Kidney (tissue), 14 donors: Measurements from ENCODE around the gene FAM229A. TPM values are rescaled to one million over a fixed set of nuclear protein-coding genes. Genes with fewer than 3 reads are reported as not detected.

Experiments
- DNase-seq, 5 donors: peaks; one replicate each; pipeline ENCODE4 v3.0.0-alpha.2; 2013 to 2020
- FAIRE-seq: peaks from 2 replicates; lab custom pipeline; 2012; peaks lifted over from hg19 to GRCh38; lab: Jason Lieb, UNC
- H3K27ac ChIP-seq, 2 donors: one replicate each; pipeline ENCODE4 v1.7.0; 2013; ENCODE audit warnings: low read depth in 2 of 2, low read length in 2 of 2, inconsistent platforms in 1 of 2
- H3K27me3 ChIP-seq: one replicate; pipeline ENCODE4 v1.7.1; 2013; ENCODE audit warnings: low read length, inconsistent platforms; ENCODE audit not compliant: control insufficient read depth, insufficient read depth
- H3K36me3 ChIP-seq, 3 donors: one replicate each; pipeline versions ENCODE4 v1.7.0 to v1.7.1; 2013; ENCODE audit warnings: low read length in 3 of 3, control low read depth in 1 of 3, inconsistent platforms in 1 of 3; ENCODE audit not compliant: insufficient read depth in 3 of 3, control insufficient read depth in 2 of 3
- H3K4me1 ChIP-seq, 3 donors: one replicate each; pipeline versions ENCODE4 v1.7.0 to v1.7.1; 2013; ENCODE audit warnings: low read length in 3 of 3, inconsistent platforms in 1 of 3, low read depth in 1 of 3; ENCODE audit not compliant: control insufficient read depth in 2 of 3, insufficient read depth in 2 of 3
- H3K4me3 ChIP-seq, 3 donors: one replicate each; pipeline versions ENCODE4 v1.7.0 to v1.8.1; 2013; ENCODE audit warnings: low read length in 3 of 3, control low read depth in 1 of 3, inconsistent platforms in 1 of 3
- H3K9ac ChIP-seq, 3 donors: one replicate each; pipeline versions ENCODE4 v1.7.0 to v1.7.1; 2013; ENCODE audit warnings: low read length in 3 of 3, control low read depth in 1 of 3, inconsistent platforms in 1 of 3
- H3K9me3 ChIP-seq, 3 donors: one replicate each; pipeline versions ENCODE4 v1.7.0 to v1.7.1; 2013; ENCODE audit warnings: low read length in 3 of 3, control low read depth in 1 of 3, inconsistent platforms in 1 of 3; ENCODE audit not compliant: control insufficient read depth in 2 of 3, insufficient read depth in 1 of 3
- intact Hi-C: fragments of 100-400 bp; cut with DNase I; formaldehyde crosslinking; loops from one replicate; pipeline ENCODE4 v1.11.1; 2022
- polyA plus RNA-seq: library from polyadenylated mRNA; stranded (reverse); fragments of 350-450 nt; fragmentation: Illumina TruSeq; extraction: RNeasy Lipid Tissue Mini Kit (QIAGEN cat#74804); gene quantifications from one replicate; pipeline ENCODE4 v1.2.3, GENCODE V29; 2014; ENCODE audit warnings: low read depth, low replicate concordance; ENCODE audit not compliant: insufficient read depth
- total RNA-seq: library from RNA; stranded (reverse); fragmentation: NEBNext Ultra II Directional; extraction: Animal tissue kit (Norgen Biotek cat#: 25700); gene quantifications from one replicate; pipeline ENCODE4 v1.2.1, GENCODE V29; 2021
- TF ChIP-seq, protein P1 (sequence below): IDR thresholded peaks from 3 replicates; pipeline ENCODE4 v1.5.1; 2012; ENCODE audit warnings: mild to moderate bottlenecking, moderate library complexity, borderline replicate concordance; ENCODE audit not compliant: insufficient read depth; ENCODE audit errors: extremely low read depth
- donor health status: control.
- donor health status: control.
- donor health status: control.
- donor health status: control.
- donor health status: control.
- donor health status: DM: yes; HTN: yes; CAD: no.
- donor health status: Normal renal cell carcinoma (clear cell type).

Gene FAM229A
- total and polyA plus RNA-seq, 2 donors from 2014 or later, result 6.4 to 9.7 TPM

DNA sequence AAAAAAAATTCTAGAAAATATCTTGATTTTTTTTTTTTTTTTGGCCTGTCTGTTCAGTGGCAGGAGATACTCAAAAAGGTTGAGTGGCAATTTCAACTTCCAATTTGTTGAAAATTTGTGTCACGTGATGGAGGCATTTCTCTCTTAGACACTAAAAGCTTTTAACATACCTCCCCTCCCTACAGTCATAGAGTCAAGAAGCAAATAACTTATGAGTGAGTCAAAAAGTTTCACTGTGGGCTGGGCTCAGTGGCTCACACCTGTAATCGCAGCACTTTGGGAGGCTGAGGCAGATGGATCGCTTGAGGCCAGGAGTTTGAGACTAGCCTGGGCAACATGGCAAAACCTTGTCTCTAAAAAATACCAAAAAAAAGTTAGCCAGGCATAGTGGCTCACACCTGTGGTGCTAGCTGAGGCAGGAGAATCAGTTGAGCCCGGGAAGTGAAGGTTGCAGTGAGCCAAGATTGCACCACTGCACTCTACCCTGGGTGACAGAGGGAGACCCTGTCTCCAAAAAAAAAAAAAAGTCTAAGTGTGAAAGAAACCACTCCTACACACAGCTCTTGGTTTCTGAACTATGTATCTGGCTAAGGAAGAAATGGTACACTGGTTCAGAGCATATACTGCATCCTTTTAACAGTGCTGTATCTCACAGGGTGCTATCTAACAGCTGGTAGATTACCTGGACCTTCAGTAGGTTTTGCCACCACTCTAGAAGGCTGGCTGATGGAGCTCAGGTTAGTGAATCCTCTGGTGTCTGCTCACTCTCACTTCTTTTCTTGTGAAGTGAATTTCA is 43.6 kb upstream of the FAM229A start:
- H3K4me1 ChIP-seq, result peaks cover 0 to 2% (median 0%) of the 10 kb centered on the region in 3 donors
- intact Hi-C loops, result no loop called here

DNA sequence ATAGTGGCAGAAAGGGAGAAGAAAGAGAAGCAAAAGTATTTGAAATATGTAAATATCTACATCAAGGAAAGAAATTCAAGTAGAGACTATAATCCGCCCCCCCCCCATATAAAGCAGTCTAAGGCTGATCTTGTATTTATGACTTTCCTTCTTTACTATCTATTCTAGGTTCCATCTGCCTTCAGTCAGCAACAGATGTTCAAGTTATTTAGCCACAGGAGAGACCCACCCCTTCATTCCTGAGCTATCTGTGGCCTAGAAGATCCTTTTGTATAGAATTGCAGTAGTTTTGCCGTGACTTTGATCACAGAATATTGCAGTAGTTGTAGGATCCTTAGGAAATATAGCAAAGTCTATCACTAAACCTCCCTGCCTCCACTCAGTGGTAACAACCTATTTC is 42.7 kb upstream of the FAM229A start:
- no peak for DNase-seq
- Histone ChIP-seq H3K4me1 (peaks cover 0 to 2% (median 0%) of the 10 kb centered on the region in 3 donors), H3K27ac (no peak overlapping the region), H3K36me3 (no peaks in the 10 kb centered on the region), H3K9ac (no peak overlapping the region), H3K9me3 (no peaks in the 10 kb centered on the region), H3K27me3 (no peaks in the 10 kb centered on the region), H3K4me3 (no peak overlapping the region)
- TF ChIP-seq, protein P1, sequence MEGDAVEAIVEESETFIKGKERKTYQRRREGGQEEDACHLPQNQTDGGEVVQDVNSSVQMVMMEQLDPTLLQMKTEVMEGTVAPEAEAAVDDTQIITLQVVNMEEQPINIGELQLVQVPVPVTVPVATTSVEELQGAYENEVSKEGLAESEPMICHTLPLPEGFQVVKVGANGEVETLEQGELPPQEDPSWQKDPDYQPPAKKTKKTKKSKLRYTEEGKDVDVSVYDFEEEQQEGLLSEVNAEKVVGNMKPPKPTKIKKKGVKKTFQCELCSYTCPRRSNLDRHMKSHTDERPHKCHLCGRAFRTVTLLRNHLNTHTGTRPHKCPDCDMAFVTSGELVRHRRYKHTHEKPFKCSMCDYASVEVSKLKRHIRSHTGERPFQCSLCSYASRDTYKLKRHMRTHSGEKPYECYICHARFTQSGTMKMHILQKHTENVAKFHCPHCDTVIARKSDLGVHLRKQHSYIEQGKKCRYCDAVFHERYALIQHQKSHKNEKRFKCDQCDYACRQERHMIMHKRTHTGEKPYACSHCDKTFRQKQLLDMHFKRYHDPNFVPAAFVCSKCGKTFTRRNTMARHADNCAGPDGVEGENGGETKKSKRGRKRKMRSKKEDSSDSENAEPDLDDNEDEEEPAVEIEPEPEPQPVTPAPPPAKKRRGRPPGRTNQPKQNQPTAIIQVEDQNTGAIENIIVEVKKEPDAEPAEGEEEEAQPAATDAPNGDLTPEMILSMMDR, result no peak
- no peak for FAIRE-seq
- intact Hi-C loops, result no loop called here

More for the DNA sequence above, 43.6 kb upstream of the FAM229A start:
- no peak overlapping the region for H3K9ac ChIP-seq
- no peaks in the 10 kb centered on the region for H3K27me3 ChIP-seq
- TF ChIP-seq, protein P1, result no peak
- FAIRE-seq (no peak), DNase-seq (no peak)
- no peaks in the 10 kb centered on the region for H3K9me3 ChIP-seq
- no peak overlapping the region for H3K4me3 ChIP-seq
- H3K36me3 ChIP-seq, result no peaks in the 10 kb centered on the region
- no peak overlapping the region for H3K27ac ChIP-seq

GRCh38 chr1:32400876-32401631 is 38.8 kb upstream of the FAM229A start:
- DNase-seq (peak; percentile 83 to 92 (median 86)), FAIRE-seq (no peak)
- Histone ChIP-seq H3K4me1 (peaks cover 0 to 2% (median 0%) of the 10 kb centered on the region in 3 donors), H3K9ac (peak overlapping the region in 1 of 3 donors; percentile 6), H3K4me3 (no peak overlapping the region), H3K27ac (no peak overlapping the region), H3K27me3 (no peaks in the 10 kb centered on the region), H3K9me3 (no peaks in the 10 kb centered on the region), H3K36me3 (no peaks in the 10 kb centered on the region)
- intact Hi-C loops, result no loop called here
- TF ChIP-seq, protein P1, result peak; percentile 86
